NCI-H1930 (cell line): ENCODE measurements around the gene PPP4R3A.
"Not testable (repeated sequence)": the region's sequence is repeated elsewhere in the genome, so short reads cannot be mapped to it uniquely, and the experiment has no call there.

Experiments
- DNase-seq, 2 experiments: peaks; one replicate each; lab custom pipeline; 2025; lab: John Stamatoyannopoulos, UW

Gene PPP4R3A

DNA sequence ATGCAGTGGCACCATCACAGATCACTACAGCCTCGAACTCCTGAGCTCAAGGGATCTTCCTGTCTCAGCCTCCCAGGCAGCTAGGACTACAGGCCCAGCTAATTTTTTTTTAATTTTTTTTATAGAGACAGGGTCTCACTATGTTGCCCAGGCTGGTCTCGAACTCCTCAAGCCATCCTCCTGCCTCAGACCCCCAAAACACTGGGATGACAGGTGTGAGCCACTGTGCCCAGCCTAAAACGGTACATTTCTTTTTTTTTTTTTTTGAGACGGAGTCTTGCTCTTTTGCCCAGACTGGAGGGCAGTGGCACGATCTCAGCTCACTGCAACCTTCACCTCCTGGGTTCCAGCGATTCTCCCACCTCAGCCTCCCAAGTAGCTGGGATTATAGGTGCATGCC, 100.9 kb downstream of the PPP4R3A start:
- DNase-seq, result not testable (repeated sequence)
